HepG2 (cell line): ENCODE data around the gene CD320. TPM values are rescaled to one million over a fixed set of nuclear protein-coding genes. Genes with fewer than 3 reads are reported as not detected.

ENCODE experiments used
- ATF7 ChIP-seq, 2 experiments: fragments of 450-650 bp in 1 of 2; sonication (generic) in 1 of 2; formaldehyde crosslinking in 1 of 2; IDR thresholded peaks; 2 replicates each; pipeline versions ENCODE4 v1.4.0 to v1.6.1; 2016 to 2020; ENCODE audit warnings: antibody characterized with exemption in 1 of 2, mild to moderate bottlenecking in 1 of 2, missing genetic modification reagents in 1 of 2
- ATM ChIP-seq: fragments of 450-650 bp; IDR thresholded peaks from 2 replicates; pipeline ENCODE4 v1.7.1; 2017; ENCODE audit warnings: mild to moderate bottlenecking, borderline replicate concordance
- FIP1L1 ChIP-seq: fragments of 200-400 bp; formaldehyde crosslinking; IDR thresholded peaks from 2 replicates; pipeline ENCODE4 v1.6.1; 2018; ENCODE audit warnings: low read depth, mild to moderate bottlenecking, low read length, moderate library complexity, borderline replicate concordance; ENCODE audit not compliant: insufficient read depth
- FOSL2 ChIP-seq: sonication (generic); formaldehyde crosslinking; IDR thresholded peaks from 2 replicates; pipeline ENCODE4 v1.4.0; 2020; ENCODE audit warnings: missing genetic modification reagents
- KAT2B ChIP-seq: fragments of 150-350 bp; IDR thresholded peaks from 2 replicates; pipeline ENCODE4 v1.6.1; 2014; ENCODE audit warnings: low read depth, low read length, borderline replicate concordance
- KAT8 ChIP-seq: IDR thresholded peaks from 2 replicates; pipeline ENCODE4 v1.6.1; 2016; ENCODE audit warnings: missing genetic modification reagents, missing compliant biosample characterization
- KDM6A ChIP-seq: IDR thresholded peaks from 2 replicates; pipeline ENCODE4 v1.6.1; 2016; ENCODE audit warnings: low read depth
- MLX ChIP-seq: IDR thresholded peaks from 2 replicates; pipeline ENCODE4 v1.6.1; 2016
- MYC ChIP-seq: sonication (generic); formaldehyde crosslinking; IDR thresholded peaks from 2 replicates; pipeline ENCODE4 v1.9.0; 2021; ENCODE audit warnings: missing genetic modification reagents, borderline replicate concordance
- PITX1 ChIP-seq: sonication (generic); formaldehyde crosslinking; IDR thresholded peaks from 2 replicates; pipeline ENCODE4 v1.5.1; 2020; ENCODE audit warnings: mild to moderate bottlenecking, missing genetic modification reagents
- SMARCC2 ChIP-seq: fragments of 450-650 bp; IDR thresholded peaks from 2 replicates; pipeline ENCODE4 v1.6.1; 2017; ENCODE audit warnings: antibody characterized with exemption, mild to moderate bottlenecking
- TOE1 ChIP-seq: sonication (generic); formaldehyde crosslinking; IDR thresholded peaks from 2 replicates; pipeline ENCODE4 v1.4.0; 2020; ENCODE audit warnings: mild to moderate bottlenecking, missing genetic modification reagents
- ZBTB20 ChIP-seq: sonication (generic); formaldehyde crosslinking; IDR thresholded peaks from 2 replicates; pipeline ENCODE4 v1.8.1; 2023; ENCODE audit warnings: missing genetic modification reagents, low read depth, mild to moderate bottlenecking, borderline replicate concordance
- ZMYM4 ChIP-seq: sonication (generic); formaldehyde crosslinking; IDR thresholded peaks from 2 replicates; pipeline ENCODE4 v1.8.1; 2023; ENCODE audit warnings: mild to moderate bottlenecking, missing genetic modification reagents
- ZNF496 ChIP-seq: sonication (generic); formaldehyde crosslinking; IDR thresholded peaks from 2 replicates; pipeline ENCODE4 v1.8.1; 2023; ENCODE audit warnings: mild to moderate bottlenecking, moderate library complexity, missing genetic modification reagents; ENCODE audit not compliant: insufficient replicate concordance
- ZNF567 ChIP-seq: sonication (generic); formaldehyde crosslinking; IDR thresholded peaks from 2 replicates; pipeline ENCODE4 v1.8.1; 2023; ENCODE audit warnings: mild to moderate bottlenecking, missing genetic modification reagents, borderline replicate concordance
- ZNF569 ChIP-seq: sonication (generic); formaldehyde crosslinking; IDR thresholded peaks from 2 replicates; pipeline ENCODE4 v1.5.0; 2020; ENCODE audit warnings: mild to moderate bottlenecking, missing genetic modification reagents, moderate library complexity, borderline replicate concordance
- ZNF597 ChIP-seq: sonication (generic); formaldehyde crosslinking; IDR thresholded peaks from 2 replicates; pipeline ENCODE4 v1.5.0; 2020; ENCODE audit warnings: missing genetic modification reagents
- ZNF619 ChIP-seq: sonication (generic); formaldehyde crosslinking; IDR thresholded peaks from 2 replicates; pipeline ENCODE4 v1.4.0; 2020; ENCODE audit warnings: mild to moderate bottlenecking, missing genetic modification reagents
- ZNF709 ChIP-seq: sonication (generic); formaldehyde crosslinking; IDR thresholded peaks from 2 replicates; pipeline ENCODE4 v1.5.0; 2020; ENCODE audit warnings: mild to moderate bottlenecking, missing genetic modification reagents
- polyA plus RNA-seq, 8 experiments: library from polyadenylated mRNA; depleted of rRNA in 3 of 8; stranded (reverse) in 7 of 8; unstranded in 1 of 8; fragments of >200 nt; fragmentation: Illumina TruSeq in 4 of 8; extraction: Trizol in 4 of 8; gene quantifications; 2 replicates each; pipeline versions ENCODE4 v1.2.1 to v1.2.3, GENCODE V29; 2011 to 2016; ENCODE audit warnings: low read depth in 4 of 8, missing spikeins in 1 of 8, mixed read lengths in 1 of 8; ENCODE audit not compliant: insufficient read depth in 1 of 8
- total RNA-seq, 5 experiments: library from RNA; depleted of rRNA; stranded (reverse); fragments of >200 nt; fragmentation: Illumina TruSeq; extraction: Trizol; gene quantifications; 2 replicates each; pipeline ENCODE4 v1.2.3, GENCODE V29; 2016; ENCODE audit warnings: low read depth in 1 of 5
- TF ChIP-seq, protein P1 (sequence below): sonication (generic); formaldehyde crosslinking; IDR thresholded peaks from 2 replicates; pipeline ENCODE4 v1.5.0; 2020; ENCODE audit warnings: mild to moderate bottlenecking, missing genetic modification reagents
- TF ChIP-seq, protein P2 (sequence below): sonication (generic); formaldehyde crosslinking; IDR thresholded peaks from 2 replicates; pipeline ENCODE4 v1.4.0; 2020; ENCODE audit warnings: missing genetic modification reagents

CD320 gene
- total and polyA plus RNA-seq, 2 of the 13 experiments (the other 11 are each of a cell fraction or from before 2014, with no cell fraction given): 83.1 to 99.9 TPM

DNA sequence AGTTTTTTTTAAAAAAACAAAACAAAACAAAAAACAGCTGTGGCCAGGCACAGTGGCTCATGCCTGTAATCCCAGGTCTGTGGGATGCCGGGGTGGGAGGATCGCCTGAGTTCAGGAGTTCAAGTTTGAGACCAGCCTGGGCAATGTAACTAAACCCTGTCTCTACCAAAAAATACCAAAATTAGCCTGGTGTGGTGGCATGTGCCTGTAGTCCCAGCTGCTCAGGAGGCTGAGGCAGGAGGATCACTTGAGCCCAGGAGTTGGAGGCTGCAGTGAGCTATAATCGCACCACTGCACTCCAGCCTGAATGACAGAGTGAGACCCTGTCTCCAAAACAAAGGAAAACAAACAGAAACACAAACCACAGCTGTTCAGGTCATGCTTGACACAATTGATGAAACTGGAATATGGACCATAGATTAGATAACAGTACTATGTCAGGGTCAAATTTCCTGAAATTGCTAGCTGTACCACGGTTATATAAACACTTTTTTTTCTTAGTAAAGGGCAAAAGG is 48.9 kb upstream of the CD320 start (continued):
- TF ChIP-seq MYC (CRISPR knock-in tag) (no peak; the same call in 1 of the 2 replicates), KAT2B (no peak), ZBTB20 (CRISPR knock-in tag) (peak; percentile 64; the same call in 1 of the 2 replicates), KAT8 (peak; percentile 84), ATM (peak; percentile 60; the same call in 1 of the 2 replicates), ATF7 (IDR thresholded peaks at IDR 0.05) (peak; percentile 29; the same call in 1 of the 2 replicates), ATF7 (CRISPR knock-in tag; IDR thresholded peaks at IDR 0.05) (no peak; the same call in 1 of the 2 replicates), KDM6A (CRISPR knock-in tag) (peak; percentile 83), PITX1 (CRISPR knock-in tag) (peak; percentile 87), FOSL2 (peak; percentile 72), ZNF619 (CRISPR knock-in tag) (no peak), SMARCC2 (no peak), FIP1L1 (no peak), MLX (CRISPR knock-in tag) (peak; percentile 93), ZMYM4 (peak; percentile 77), ZNF496 (no peak), ZNF597 (CRISPR knock-in tag) (no peak), TOE1 (peak; percentile 49; the same call in 1 of the 2 replicates), ZNF709 (peak; percentile 40; the same call in 1 of the 2 replicates), ZNF567 (CRISPR knock-in tag) (no peak), ZNF569 (CRISPR knock-in tag) (no peak)
- TF ChIP-seq, protein P1, sequence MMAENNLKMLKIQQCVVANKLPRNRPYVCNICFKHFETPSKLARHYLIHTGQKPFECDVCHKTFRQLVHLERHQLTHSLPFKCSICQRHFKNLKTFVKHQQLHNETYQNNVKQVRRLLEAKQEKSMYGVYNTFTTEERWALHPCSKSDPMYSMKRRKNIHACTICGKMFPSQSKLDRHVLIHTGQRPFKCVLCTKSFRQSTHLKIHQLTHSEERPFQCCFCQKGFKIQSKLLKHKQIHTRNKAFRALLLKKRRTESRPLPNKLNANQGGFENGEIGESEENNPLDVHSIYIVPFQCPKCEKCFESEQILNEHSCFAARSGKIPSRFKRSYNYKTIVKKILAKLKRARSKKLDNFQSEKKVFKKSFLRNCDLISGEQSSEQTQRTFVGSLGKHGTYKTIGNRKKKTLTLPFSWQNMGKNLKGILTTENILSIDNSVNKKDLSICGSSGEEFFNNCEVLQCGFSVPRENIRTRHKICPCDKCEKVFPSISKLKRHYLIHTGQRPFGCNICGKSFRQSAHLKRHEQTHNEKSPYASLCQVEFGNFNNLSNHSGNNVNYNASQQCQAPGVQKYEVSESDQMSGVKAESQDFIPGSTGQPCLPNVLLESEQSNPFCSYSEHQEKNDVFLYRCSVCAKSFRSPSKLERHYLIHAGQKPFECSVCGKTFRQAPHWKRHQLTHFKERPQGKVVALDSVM (CRISPR knock-in tag): peak; percentile 100
- TF ChIP-seq, protein P2, sequence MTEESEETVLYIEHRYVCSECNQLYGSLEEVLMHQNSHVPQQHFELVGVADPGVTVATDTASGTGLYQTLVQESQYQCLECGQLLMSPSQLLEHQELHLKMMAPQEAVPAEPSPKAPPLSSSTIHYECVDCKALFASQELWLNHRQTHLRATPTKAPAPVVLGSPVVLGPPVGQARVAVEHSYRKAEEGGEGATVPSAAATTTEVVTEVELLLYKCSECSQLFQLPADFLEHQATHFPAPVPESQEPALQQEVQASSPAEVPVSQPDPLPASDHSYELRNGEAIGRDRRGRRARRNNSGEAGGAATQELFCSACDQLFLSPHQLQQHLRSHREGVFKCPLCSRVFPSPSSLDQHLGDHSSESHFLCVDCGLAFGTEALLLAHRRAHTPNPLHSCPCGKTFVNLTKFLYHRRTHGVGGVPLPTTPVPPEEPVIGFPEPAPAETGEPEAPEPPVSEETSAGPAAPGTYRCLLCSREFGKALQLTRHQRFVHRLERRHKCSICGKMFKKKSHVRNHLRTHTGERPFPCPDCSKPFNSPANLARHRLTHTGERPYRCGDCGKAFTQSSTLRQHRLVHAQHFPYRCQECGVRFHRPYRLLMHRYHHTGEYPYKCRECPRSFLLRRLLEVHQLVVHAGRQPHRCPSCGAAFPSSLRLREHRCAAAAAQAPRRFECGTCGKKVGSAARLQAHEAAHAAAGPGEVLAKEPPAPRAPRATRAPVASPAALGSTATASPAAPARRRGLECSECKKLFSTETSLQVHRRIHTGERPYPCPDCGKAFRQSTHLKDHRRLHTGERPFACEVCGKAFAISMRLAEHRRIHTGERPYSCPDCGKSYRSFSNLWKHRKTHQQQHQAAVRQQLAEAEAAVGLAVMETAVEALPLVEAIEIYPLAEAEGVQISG (CRISPR knock-in tag): peak; percentile 60; the same call in 1 of the 2 replicates
